A673 (cell line): Measurements from ENCODE around the gene SPATS1. TPM values are rescaled to one million over a fixed set of nuclear protein-coding genes. Genes with fewer than 3 reads are reported as not detected.

ENCODE experiments used
- BruUV-seq: library from RNA; stranded (reverse); fragments of 400-500 nt; replicated peaks from 2 replicates; lab custom pipeline; 2021; lab: Mats Ljungman, UMichigan
- CTCF ChIA-PET: fragments of 300-600 bp; sonication (Branson Sonifier 250); formaldehyde crosslinking; loops from one replicate; lab custom pipeline; 2022; ENCODE audit warnings: antibody characterized with exemption; lab: Charles Lee
- POLR2A ChIA-PET: fragments of 300-600 bp; sonication (Branson Sonifier 250); formaldehyde crosslinking; loops from one replicate; lab custom pipeline; 2022; ENCODE audit warnings: antibody characterized with exemption; ENCODE audit not compliant: low non-redundant PET; lab: Charles Lee
- DNase-seq: peaks from one replicate; pipeline ENCODE4 v3.0.0-alpha.2; 2015; ENCODE audit warnings: low spot score
- H3K27ac ChIP-seq: fragments of 200-600 bp; sonication (generic); 2 replicates; pipeline ENCODE4 v1.5.1; 2016; ENCODE audit warnings: mixed run types, low read depth, mild to moderate bottlenecking, mixed read lengths, antibody characterized with exemption, low read length; ENCODE audit not compliant: poor library complexity, severe bottlenecking
- H3K27me3 ChIP-seq: fragments of 200-600 bp; sonication (generic); replicated peaks from 2 replicates; pipeline ENCODE4 v1.6.1; 2017; ENCODE audit warnings: mixed run types, low read depth, mild to moderate bottlenecking, mixed read lengths, antibody characterized with exemption, low read length; ENCODE audit not compliant: insufficient read depth, poor library complexity
- H3K36me3 ChIP-seq: fragments of 200-600 bp; sonication (generic); 2 replicates; pipeline ENCODE4 v1.6.1; 2016; ENCODE audit warnings: mixed run types, mild to moderate bottlenecking, mixed read lengths, antibody characterized with exemption, low read length; ENCODE audit not compliant: insufficient read depth, poor library complexity, severe bottlenecking
- H3K4me1 ChIP-seq: fragments of 200-600 bp; sonication (generic); 2 replicates; pipeline ENCODE4 v1.6.1; 2017; ENCODE audit warnings: mixed run types, mild to moderate bottlenecking, mixed read lengths, antibody characterized with exemption, low read length; ENCODE audit not compliant: insufficient read depth, poor library complexity, severe bottlenecking
- H3K4me3 ChIP-seq: fragments of 200-600 bp; sonication (generic); 2 replicates; pipeline ENCODE4 v1.5.1; 2016; ENCODE audit warnings: low read depth, mixed run types, mild to moderate bottlenecking, mixed read lengths, low read length; ENCODE audit not compliant: poor library complexity, severe bottlenecking
- H3K9me3 ChIP-seq: fragments of 200-600 bp; sonication (generic); 2 replicates; pipeline ENCODE4 v1.6.1; 2016; ENCODE audit warnings: mixed run types, low read depth, mild to moderate bottlenecking, mixed read lengths, antibody characterized with exemption, low read length; ENCODE audit not compliant: poor library complexity, severe bottlenecking
- EZH2 ChIP-seq: fragments of 200-600 bp; sonication (generic); IDR thresholded peaks from 2 replicates; pipeline ENCODE4 v1.6.1; 2017; ENCODE audit warnings: borderline replicate concordance, low read depth, mild to moderate bottlenecking, mixed read lengths, antibody characterized with exemption, low read length; ENCODE audit not compliant: poor library complexity, severe bottlenecking
- intact Hi-C: fragments of 100-400 bp; cut with micrococcal nuclease; formaldehyde crosslinking; loops from one replicate; pipeline ENCODE4 v1.10.0; 2022; ENCODE audit not compliant: unreplicated experiment
- total RNA-seq: library from RNA; stranded (reverse); gene quantifications from 2 replicates; pipeline ENCODE4 v1.2.3, GENCODE V29; 2021
- TF ChIP-seq, protein P1 (sequence below): fragments of 300-800, 200-600 bp; sonication (generic); conservative IDR thresholded peaks from 2 replicates; pipeline ENCODE4 v1.5.1; 2017; ENCODE audit warnings: low read depth, mild to moderate bottlenecking, antibody characterized with exemption, low read length, moderate library complexity, mixed read lengths

SPATS1 gene
- total RNA-seq, 1 experiment from 2014 or later = not detected

DNA sequence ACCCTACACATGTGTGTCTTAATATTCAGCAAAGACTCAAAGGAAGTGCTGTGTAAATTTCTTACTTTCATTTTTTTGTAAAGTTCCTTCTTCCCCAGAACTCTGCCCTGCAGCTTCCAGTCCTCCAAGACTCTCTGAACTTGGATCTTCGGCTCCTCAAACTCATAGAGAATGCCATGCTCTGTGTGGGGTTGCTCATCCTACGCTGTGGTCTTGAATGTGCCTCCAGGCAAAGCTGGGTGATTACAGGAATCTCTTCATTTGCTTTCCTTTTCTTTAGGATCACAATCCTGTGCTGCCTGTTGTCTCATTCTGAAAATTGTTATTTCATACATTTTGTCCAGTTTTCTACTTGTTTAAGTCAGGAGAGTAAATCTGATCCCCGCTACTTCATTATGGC is 30.6 kb downstream of the SPATS1 start:
- no peak for DNase-seq
- H3K36me3 ChIP-seq = no peaks in the 10 kb centered on the region
- no peak overlapping the region for H3K27ac ChIP-seq
- TF ChIP-seq, protein P1, sequence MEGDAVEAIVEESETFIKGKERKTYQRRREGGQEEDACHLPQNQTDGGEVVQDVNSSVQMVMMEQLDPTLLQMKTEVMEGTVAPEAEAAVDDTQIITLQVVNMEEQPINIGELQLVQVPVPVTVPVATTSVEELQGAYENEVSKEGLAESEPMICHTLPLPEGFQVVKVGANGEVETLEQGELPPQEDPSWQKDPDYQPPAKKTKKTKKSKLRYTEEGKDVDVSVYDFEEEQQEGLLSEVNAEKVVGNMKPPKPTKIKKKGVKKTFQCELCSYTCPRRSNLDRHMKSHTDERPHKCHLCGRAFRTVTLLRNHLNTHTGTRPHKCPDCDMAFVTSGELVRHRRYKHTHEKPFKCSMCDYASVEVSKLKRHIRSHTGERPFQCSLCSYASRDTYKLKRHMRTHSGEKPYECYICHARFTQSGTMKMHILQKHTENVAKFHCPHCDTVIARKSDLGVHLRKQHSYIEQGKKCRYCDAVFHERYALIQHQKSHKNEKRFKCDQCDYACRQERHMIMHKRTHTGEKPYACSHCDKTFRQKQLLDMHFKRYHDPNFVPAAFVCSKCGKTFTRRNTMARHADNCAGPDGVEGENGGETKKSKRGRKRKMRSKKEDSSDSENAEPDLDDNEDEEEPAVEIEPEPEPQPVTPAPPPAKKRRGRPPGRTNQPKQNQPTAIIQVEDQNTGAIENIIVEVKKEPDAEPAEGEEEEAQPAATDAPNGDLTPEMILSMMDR = no peak
- no peak for TF ChIP-seq EZH2
- no peaks in the 10 kb centered on the region for H3K27me3 ChIP-seq
- H3K9me3 ChIP-seq = no peaks in the 10 kb centered on the region
- H3K4me1 ChIP-seq = no peaks in the 10 kb centered on the region
- ChIA-PET POLR2A (no interaction called here), CTCF (no interaction called here)
- BruUV-seq = no TSS peak
- intact Hi-C loops = no loop called here
- H3K4me3 ChIP-seq = no peak overlapping the region

DNA sequence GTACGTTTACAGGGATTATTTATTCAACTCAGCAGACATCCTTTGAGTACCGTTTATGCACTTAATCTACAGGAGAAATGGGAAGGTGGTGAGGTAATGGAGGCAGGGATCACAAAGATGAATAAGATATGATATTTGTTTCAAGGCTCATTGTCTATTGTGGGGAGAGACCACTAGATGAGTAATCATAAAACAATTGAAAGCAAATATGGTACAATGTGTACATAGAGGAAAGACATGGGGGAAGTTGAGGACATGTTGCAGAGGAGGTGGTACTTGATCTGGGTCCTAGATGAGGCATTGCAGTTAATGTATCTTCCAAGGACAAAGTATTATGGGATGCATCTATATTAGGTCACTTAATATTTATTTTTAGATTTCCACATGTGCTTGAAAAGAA is 31.3 kb downstream of the SPATS1 start:
- no peaks in the 10 kb centered on the region for H3K36me3 ChIP-seq
- no peak for DNase-seq
- no peak overlapping the region for H3K4me3 ChIP-seq
- intact Hi-C loops = no loop called here
- POLR2A ChIA-PET = no interaction called here
- TF ChIP-seq EZH2 = no peak
- TF ChIP-seq, protein P1 = no peak
- no peak overlapping the region for H3K27ac ChIP-seq
- CTCF ChIA-PET = no interaction called here
- no peaks in the 10 kb centered on the region for H3K4me1 ChIP-seq
- no TSS peak for BruUV-seq
- no peaks in the 10 kb centered on the region for H3K27me3 ChIP-seq
- no peaks in the 10 kb centered on the region for H3K9me3 ChIP-seq

DNA sequence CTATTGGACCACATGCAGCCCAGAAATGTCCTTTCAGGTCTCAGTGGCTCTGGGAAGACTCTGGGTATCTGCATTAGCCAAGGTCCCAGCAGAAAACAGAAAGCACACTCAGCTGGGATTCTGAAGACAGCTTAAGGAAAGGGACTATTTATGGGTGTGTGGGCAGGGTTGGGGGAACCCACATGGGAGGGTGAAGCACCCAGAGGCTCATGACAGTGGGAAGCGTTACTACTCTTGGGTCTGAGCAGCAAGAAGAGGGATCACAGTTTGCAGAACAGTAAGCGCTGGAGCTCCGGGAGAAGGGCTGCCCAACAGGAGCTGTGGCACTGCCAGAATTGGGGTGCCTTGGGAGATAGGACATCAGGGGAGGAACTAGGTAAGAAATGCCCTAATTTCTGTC is 32.6 kb downstream of the SPATS1 start:
- no peaks in the 10 kb centered on the region for H3K4me1 ChIP-seq
- POLR2A ChIA-PET = no interaction called here

More for the DNA sequence above, 32.6 kb downstream of the SPATS1 start:
- DNase-seq = no peak
- no peaks in the 10 kb centered on the region for H3K36me3 ChIP-seq
- no peaks in the 10 kb centered on the region for H3K27me3 ChIP-seq
- intact Hi-C loops = no loop called here
- H3K9me3 ChIP-seq = no peaks in the 10 kb centered on the region
- TF ChIP-seq EZH2 = no peak
- TF ChIP-seq, protein P1 = no peak
- no TSS peak for BruUV-seq
- H3K4me3 ChIP-seq = no peak overlapping the region
- CTCF ChIA-PET = no interaction called here
- H3K27ac ChIP-seq = no peak overlapping the region
